ENCODE measurements around the gene IFNAR2.
"Not testable (repeated sequence)": the region's sequence is repeated elsewhere in the genome, so short reads cannot be mapped to it uniquely, and the experiment has no call there.

IFNAR2 gene

DNA sequence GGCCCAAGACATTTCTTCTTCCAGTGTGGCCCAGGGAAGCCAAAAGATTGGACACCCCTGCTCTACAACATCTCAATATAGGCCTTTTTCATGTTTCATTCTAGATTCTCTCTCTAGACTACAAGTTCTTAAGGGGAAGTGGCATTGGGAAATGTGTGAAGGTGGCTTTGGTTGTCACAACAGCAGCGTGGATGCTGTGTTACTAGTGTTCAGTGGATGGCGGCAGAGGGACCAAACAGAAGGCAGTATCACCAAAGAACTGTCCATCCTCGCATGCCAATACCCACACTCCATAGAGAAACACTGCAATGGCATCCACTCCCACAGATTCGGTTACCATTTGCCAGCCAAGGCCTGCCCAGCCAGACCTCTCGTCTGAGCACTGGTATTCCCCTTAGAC, 24.3 kb upstream of the IFNAR2 start:
- no peak for FAIRE-seq
- TF ChIP-seq POLR2A (IDR thresholded peaks at IDR 0.05; ENCODE audit: low read depth, low read length), result no peak

DNA sequence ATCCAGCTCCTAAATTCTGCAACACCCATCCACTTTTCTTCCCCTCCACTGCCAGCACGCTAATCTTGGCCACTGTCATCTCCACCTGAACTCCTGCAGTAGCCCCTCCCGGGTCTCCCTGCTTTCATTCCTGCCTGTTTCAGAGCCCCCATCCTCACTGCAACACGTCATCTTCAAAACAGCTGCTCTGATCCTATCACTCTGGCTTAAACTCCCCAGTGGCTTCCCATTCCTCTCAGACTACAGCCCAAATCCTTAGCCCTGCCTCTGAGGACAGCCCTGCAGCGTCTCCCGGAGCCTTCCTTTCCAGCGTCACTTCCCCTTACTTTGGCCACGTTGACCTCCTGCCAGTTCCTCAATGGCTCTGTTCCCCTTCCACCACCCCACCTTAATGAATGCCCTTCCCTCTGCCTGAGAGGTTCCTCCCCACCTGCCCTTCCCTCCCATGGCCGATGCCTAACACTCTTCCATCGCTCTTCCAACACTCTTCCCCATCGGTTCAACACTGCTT, 22.9 kb upstream of the IFNAR2 start:
- TF ChIP-seq POLR2A (IDR thresholded peaks at IDR 0.05; ENCODE audit: low read depth, low read length), result no peak
- DNase-seq (ENCODE audit: insufficient read length, low spot score) (no peak), FAIRE-seq (no peak)

More for the DNA sequence above, 24.3 kb upstream of the IFNAR2 start:
- no peak for DNase-seq (ENCODE audit: insufficient read length, low spot score)

DNA sequence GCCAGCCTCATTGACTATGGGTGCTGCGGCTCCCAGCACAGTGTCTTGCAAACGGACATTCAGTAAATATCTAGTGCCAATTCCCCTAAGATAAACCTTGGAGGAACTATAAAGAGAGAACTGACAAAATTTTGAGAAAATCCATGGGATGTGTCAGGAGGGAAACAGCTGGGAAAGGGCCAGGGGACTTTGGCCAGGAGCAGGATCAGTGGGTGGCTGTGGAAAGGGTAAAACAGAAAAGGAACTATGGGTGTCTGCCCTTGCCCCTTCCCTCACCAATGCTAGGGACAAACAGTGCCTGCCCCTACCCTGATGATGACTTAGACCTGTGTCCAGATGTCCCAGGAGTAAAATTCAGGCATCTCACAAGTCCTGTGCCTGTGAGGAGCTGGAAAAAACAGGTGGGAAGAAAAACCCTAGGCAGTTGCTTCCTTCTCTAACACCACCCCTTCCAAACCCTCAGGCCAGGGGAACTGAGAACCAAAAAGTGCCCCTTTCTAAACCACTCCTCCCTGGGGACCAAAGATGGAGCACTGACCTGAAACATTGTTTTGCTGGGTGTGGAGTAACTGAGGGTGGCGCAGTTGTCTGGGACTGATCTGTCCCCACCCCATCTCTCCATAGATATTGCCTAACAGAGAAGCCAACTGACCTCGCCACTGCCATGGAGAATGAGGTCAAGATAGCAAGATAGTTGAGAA, 22.1 kb upstream of the IFNAR2 start:
- TF ChIP-seq POLR2A (IDR thresholded peaks at IDR 0.05; ENCODE audit: low read depth, low read length), result no peak
- no peak for FAIRE-seq
- DNase-seq (ENCODE audit: insufficient read length, low spot score), result no peak

DNA sequence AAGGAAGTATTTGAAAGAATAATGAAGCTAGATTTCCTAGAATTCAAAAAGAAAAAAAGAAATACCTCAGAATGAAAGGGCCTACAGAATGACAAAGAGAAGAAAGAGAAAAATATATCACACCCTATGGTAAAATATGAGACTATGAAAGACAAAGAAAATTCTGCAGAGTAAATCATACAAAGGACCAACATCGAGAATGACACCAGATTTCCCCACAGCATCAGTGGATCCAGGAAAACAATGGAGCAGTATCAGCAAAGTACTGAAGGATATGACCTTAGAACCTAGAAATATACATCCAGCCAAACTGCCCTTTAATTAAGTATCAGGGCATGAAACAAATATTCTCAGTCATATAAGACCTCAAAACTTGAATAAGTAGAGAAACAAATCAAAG, 21.2 kb upstream of the IFNAR2 start:
- no peak for FAIRE-seq
- no peak for DNase-seq (ENCODE audit: insufficient read length, low spot score)
- no peak for TF ChIP-seq POLR2A (IDR thresholded peaks at IDR 0.05; ENCODE audit: low read depth, low read length)

DNA sequence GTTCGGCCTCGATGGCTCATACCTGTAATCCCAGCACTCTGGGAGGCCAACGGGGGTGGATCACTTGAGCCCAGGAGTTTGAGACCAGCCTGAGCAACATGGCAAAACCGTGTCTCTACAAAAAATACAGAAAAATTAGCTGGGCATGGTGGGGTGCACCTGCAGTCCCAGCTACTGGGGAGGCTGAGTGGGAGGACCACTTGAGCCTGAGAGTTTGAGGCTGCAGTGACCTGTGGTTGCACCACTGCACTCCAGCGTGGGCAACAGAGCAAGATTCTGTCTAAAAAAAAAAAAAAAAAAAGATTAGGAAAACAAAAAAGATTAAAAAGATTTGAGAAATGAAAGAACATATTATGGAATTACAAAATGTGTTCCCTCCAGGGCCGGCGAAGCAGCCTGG, 18.4 kb upstream of the IFNAR2 start:
- no peak for DNase-seq (ENCODE audit: insufficient read length, low spot score)
- FAIRE-seq, result no peak
- no peak for TF ChIP-seq POLR2A (IDR thresholded peaks at IDR 0.05; ENCODE audit: low read depth, low read length)

DNA sequence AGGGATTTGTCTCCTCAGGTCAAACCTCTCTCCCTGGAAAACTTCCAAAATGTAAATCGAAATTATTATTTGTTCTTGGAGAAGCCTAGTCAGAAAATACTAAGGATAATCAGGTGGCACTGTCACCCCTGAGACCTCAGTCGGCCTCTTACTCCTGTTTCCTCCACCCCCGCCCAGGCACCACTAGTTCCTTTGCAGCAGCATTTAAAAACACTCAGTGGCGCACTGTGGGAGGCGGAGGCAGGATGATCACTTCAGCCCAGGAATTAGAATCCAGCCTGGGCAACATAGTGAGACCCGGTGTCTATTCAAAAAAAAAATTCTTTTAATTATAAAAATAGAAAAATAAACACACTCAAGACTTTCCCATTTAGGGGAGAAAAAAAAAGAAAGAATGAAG, 18.0 kb upstream of the IFNAR2 start:
- FAIRE-seq (no peak), DNase-seq (ENCODE audit: insufficient read length, low spot score) (no peak)
- no peak for TF ChIP-seq POLR2A (IDR thresholded peaks at IDR 0.05; ENCODE audit: low read depth, low read length)

DNA sequence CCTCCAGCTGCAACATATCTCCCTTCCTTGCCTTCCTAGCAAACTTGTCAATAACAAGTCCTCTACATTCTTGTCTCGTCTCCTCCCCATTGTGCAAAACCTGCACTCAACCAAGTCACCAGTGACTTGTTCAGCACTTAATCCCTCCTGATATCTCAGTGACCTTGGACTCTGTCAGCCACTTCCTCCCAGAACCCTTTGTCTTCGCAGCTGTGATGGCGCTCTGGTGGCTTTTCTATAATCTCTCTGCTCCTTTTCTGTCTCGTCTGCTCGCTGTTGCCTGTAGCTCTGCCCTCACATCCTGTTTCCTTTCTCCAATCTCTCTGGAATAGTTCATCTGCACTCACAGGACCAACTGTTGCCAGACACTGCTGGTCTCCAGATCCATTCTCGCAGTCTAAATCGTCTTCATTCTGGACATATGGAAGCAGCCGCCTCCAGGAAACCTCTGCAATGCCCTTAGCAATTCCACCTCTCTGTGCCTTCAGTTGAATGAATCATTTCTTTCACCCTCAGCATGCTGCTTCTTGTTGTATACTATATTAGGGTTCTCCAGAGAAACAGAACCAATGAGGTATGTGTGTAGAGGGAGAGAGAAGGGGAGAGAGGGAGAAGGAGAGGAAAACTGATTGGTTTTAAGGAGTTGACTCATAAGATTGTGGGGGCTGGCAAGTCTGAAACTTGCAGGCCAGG, 17.4 kb upstream of the IFNAR2 start:
- FAIRE-seq (no peak), DNase-seq (ENCODE audit: insufficient read length, low spot score) (no peak)
- no peak for TF ChIP-seq POLR2A (IDR thresholded peaks at IDR 0.05; ENCODE audit: low read depth, low read length)

DNA sequence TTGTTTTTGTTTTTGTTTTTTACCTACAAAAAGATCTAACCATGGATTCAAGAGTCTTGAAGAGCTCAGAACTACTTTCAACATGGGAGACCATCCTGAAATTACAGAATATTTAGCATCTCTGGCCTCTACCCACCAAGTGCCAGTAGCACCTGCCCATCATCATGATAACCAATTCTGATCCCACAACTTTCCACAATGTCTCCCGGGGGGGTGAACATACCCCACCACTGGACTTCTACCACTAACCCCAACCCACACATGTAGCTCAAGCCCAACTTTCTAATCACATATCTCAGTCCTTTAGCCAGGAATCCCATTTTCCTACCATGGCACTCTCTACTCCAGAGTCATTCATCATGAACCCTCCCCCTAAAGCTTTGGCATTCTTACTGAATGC, 15.7 kb upstream of the IFNAR2 start:
- FAIRE-seq (no peak), DNase-seq (ENCODE audit: insufficient read length, low spot score) (no peak)
- no peak for TF ChIP-seq POLR2A (IDR thresholded peaks at IDR 0.05; ENCODE audit: low read depth, low read length)

DNA sequence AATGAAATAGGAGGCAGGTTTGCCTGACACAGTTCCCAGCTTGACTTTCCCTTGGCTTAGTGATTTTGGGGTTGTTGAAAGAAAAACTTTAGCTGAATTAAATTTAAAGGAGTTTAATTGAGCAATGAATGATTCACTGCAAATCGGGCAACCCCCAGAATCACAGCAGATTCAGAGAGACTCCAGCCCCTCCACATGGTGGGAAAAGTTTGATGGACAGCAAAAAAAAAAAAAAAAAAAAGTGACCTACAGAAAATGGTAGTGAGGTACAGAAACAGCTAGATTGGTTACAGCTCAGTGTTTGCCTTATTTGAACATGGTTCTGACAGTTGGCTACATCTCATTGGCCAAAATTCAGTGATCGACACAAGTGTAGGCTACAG, 12.6 kb upstream of the IFNAR2 start:
- FAIRE-seq, result no peak
- TF ChIP-seq POLR2A (IDR thresholded peaks at IDR 0.05; ENCODE audit: low read depth, low read length), result no peak
- no peak for DNase-seq (ENCODE audit: insufficient read length, low spot score)

DNA sequence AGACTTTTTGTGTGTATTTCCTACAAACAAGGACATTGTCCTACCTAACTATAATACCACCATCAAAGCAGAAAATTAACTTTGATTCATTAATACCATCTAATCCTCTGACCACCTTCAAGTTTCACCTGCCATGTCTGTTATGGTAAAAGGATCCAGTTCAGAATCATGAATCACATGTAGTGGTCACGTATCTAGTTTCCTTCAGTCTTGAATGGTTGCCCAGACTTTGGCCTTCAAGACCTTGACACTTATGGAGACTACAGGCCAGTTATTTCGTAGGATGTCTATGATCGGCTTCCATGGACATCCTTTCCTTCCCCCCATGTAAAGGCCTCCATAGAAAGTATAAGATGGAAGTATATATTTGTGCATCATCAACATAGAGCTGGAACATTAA, 10.4 kb upstream of the IFNAR2 start:
- FAIRE-seq (no peak), DNase-seq (ENCODE audit: insufficient read length, low spot score) (no peak)
- no peak for TF ChIP-seq POLR2A (IDR thresholded peaks at IDR 0.05; ENCODE audit: low read depth, low read length)

DNA sequence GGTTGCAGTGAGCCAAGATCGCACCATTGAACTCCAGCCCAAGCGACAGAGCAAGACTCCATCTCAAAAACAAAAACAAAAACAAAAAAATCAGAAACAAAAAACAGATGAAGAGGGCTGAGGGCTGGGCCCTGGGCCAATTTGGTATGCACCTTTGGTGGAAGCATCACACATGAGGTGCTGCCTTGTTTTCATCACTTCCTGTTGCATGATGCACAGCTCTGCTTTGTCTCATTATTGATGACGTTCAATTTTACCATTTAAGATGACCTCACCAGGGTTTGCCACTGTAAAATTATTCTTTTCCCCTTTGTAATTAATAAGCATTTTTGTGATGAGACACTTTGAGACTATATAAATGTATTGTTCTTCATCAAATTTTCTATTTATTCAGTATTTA, 9.8 kb upstream of the IFNAR2 start:
- DNase-seq (ENCODE audit: insufficient read length, low spot score) (no peak), FAIRE-seq (no peak)
- no peak for TF ChIP-seq POLR2A (IDR thresholded peaks at IDR 0.05; ENCODE audit: low read depth, low read length)

DNA sequence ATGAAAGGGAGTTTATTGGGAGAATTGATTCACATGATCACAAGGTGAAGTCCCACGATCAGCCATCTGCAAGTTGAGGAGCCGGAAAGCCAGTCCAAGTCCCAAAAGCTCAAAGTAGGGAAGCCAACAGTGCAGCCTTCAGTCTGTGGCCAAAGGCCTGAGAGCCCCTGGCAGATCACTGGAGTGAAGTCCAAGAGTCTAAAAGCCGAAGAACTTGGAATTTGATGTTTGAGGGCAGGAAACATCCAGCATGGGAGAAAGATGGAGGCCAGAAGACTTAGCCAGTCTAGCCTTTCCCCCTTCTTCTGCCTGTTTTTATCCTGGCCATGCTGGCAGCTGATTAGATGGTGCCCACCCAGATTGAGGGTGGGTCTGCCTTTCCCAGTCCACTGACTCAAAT, 4.4 kb upstream of the IFNAR2 start:
- not testable (repeated sequence) for DNase-seq (ENCODE audit: insufficient read length, low spot score); FAIRE-seq

DNA sequence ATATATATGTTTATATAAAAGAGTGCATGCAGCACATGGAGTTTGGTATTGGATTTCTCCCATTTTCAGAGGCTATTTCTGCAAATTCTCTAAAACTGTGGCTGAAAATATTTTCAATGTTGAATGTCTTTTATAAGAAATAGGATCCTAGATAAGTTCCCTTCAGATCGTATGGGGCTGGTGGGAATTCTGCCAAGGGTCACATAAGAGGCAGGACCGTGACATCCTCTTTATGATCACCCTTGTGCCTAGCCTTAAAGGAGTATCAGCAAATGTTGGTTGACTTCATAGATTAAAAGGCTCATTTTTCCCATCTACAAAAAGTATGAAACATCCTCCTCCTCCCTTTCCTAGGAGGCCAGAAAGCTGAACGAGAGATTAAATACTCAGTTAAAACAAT, 1.3 kb upstream of the IFNAR2 start:
- FAIRE-seq (no peak), DNase-seq (ENCODE audit: insufficient read length, low spot score) (no peak)
- TF ChIP-seq POLR2A (IDR thresholded peaks at IDR 0.05; ENCODE audit: low read depth, low read length), result no peak

DNA sequence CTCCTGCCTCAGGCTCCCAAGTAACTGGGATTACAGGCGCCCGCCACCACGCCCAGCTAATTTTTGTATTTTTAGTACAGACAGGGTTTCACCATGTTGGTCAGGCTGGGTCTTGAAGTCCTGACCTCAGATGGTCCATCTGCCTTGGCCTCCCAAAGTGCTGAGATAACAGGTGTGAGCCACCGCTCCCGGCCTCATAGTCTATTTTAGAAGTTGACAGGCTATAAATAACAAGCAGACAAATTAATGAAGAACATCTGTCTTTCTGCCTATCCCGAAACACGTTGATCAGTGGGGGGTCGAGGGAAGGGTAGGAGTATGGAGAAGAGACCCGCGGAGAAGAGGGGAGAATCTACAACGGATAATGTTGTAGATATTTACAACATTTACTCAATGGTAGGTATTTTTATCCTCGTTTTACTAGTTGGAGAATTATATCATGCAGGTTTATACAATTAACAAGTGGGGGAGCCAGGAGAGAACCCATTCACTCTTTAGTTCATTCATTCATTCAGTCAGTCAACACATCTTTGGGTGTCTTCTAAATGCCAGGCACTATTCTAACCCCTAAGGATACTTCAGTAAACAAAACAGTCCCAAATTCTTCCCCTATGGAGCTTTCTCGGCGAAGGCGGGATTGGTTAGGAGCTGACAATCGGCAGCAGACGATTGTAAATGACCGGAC, 497 bp upstream of the IFNAR2 start:
- FAIRE-seq, result no peak
- TF ChIP-seq POLR2A (IDR thresholded peaks at IDR 0.05; ENCODE audit: low read depth, low read length), result no peak
- no peak for DNase-seq (ENCODE audit: insufficient read length, low spot score)
